Psoas muscle (tissue), 8 donors: Measurements from ENCODE around the gene TGM1. TPM values are rescaled to one million over a fixed set of nuclear protein-coding genes. Genes with fewer than 3 reads are reported as not detected.
"Not testable (repeated sequence)": the region's sequence is repeated elsewhere in the genome, so short reads cannot be mapped to it uniquely, and the experiment has no call there.

Source experiments
- ATAC-seq, 4 donors: fragments of 200-7000 bp; cut with Tn5 transposase; one replicate each; pipeline ENCODE4 v1.9.1; 2020; ENCODE audit warnings: moderate library complexity in 3 of 4, mild to moderate bottlenecking in 2 of 4
- DNase-seq, 2 donors: peaks; one replicate each; pipeline ENCODE4 v3.0.0-alpha.2; 2020
- H3K27ac ChIP-seq: fragments of 200-600 bp; one replicate; pipeline ENCODE4 v1.8.0; 2022
- H3K27me3 ChIP-seq, 3 donors: fragments of 200-600 bp in 1 of 3; one replicate each; pipeline versions ENCODE4 v1.6.1 to v1.8.0; 2013 to 2022; ENCODE audit warnings: low read length in 2 of 3, mild to moderate bottlenecking in 2 of 3, moderate library complexity in 1 of 3; ENCODE audit not compliant: insufficient read depth in 3 of 3
- H3K36me3 ChIP-seq, 2 donors: fragments of 200-600 bp in 1 of 2; one replicate each; pipeline versions ENCODE4 v1.6.1 to v1.8.0; 2013 to 2022; ENCODE audit warnings: low read depth in 1 of 2, mild to moderate bottlenecking in 1 of 2, moderate library complexity in 1 of 2; ENCODE audit not compliant: insufficient read depth in 1 of 2
- H3K4me1 ChIP-seq: fragments of 200-600 bp; one replicate; pipeline ENCODE4 v1.8.0; 2022
- H3K4me3 ChIP-seq: fragments of 200-600 bp; one replicate; pipeline ENCODE4 v1.8.0; 2022; ENCODE audit warnings: mild to moderate bottlenecking
- H3K9me3 ChIP-seq: fragments of 200-600 bp; one replicate; pipeline ENCODE4 v1.8.0; 2022
- CTCF ChIP-seq: fragments of 200-600 bp; IDR thresholded peaks from one replicate; pipeline ENCODE4 v1.8.0; 2022; ENCODE audit warnings: antibody characterized with exemption
- WGBS, 3 donors: extraction: QIAGEN DNeasy Blood & Tissue Kit; methylation state at CpG; one replicate each; pipeline versions ENCODE4 v1.1.6 to v1.1.7; 2013; 5-methylcytosine and 5-hydroxymethylcytosine counted together
- intact Hi-C, 2 donors: fragments of 100-400 bp; cut with DNase I; formaldehyde crosslinking; loops; one replicate each; pipeline versions ENCODE4 v1.11.0 to v1.14.2; 2022
- polyA plus RNA-seq, 3 donors: library from polyadenylated mRNA; stranded (reverse); fragments of 200-250 nt; gene quantifications; one replicate each; pipeline ENCODE4 v1.2.3, GENCODE V29; 2013
- total RNA-seq, 4 donors: library from RNA; stranded (reverse); fragmentation: NEBNext Ultra II Directional in 2 of 4; extraction: Animal tissue kit (Norgen Biotek cat#: 25700) in 2 of 4; gene quantifications; one replicate each; pipeline versions ENCODE4 v1.2.1 to v1.2.4, GENCODE V29; 2021 to 2023
- donor health status: healthy with polysubstance abuse.
- donor health status: DM: no; HTN: no; CAD: no; lungs with moderate emphysema.
- donor health status: Bipolar disorder and iron deficiency.
- donor health status: healthy.
- donor health status: DM: yes; HTN: yes; CAD: no.
- donor health status: DM: no; HTN: no; CAD: no.
- donor health status: DM: no; HTN: no; CAD: no.
- donor health status: DM: yes; HTN: yes; CAD: no.

Gene TGM1
- total and polyA plus RNA-seq, 7 donors = 0.17 to 1.3 (median 0.41) TPM; not detected in 1

- TF ChIP-seq CTCF = no peak
- ATAC-seq (no peak), DNase-seq (no peak)
- Histone ChIP-seq H3K27ac (no peak overlapping the region), H3K4me3 (no peak overlapping the region), H3K27me3 (no peaks in the 10 kb centered on the region), H3K4me1 (peaks cover 21% of the 10 kb centered on the region), H3K36me3 (peaks cover 0 to 27% of the 10 kb centered on the region in 2 donors), H3K9me3 (no peaks in the 10 kb centered on the region)
- 0 to 54% (median 0%) methylated on average over 1 of the region's 1 CpG for WGBS, 3 donors
- intact Hi-C loops = no loop called here
Measured at GRCh38 chr14:24228902-24229301, 34.1 kb downstream of the TGM1 start.

GRCh38 chr14:24226473-24226872 lies 36.5 kb downstream of the TGM1 start:
- H3K4me1 ChIP-seq = peaks cover 12% of the 10 kb centered on the region
- H3K27ac ChIP-seq = no peak overlapping the region
- no peaks in the 10 kb centered on the region for H3K9me3 ChIP-seq
- intact Hi-C loops = no loop called here
- no peaks in the 10 kb centered on the region for H3K27me3 ChIP-seq
- H3K36me3 ChIP-seq = peaks cover 0 to 24% of the 10 kb centered on the region in 2 donors
- ATAC-seq = no peak
- no peak for TF ChIP-seq CTCF
- no peak for DNase-seq
- H3K4me3 ChIP-seq = no peak overlapping the region
- 44 to 58% (median 53%) methylated on average over 1 of the region's 1 CpG for WGBS, 3 donors

- H3K9me3 ChIP-seq = no peaks in the 10 kb centered on the region
- H3K27ac ChIP-seq = peak overlapping the region; percentile 53
- DNase-seq = no peak
- no peak overlapping the region for H3K4me3 ChIP-seq
- peak in 2 of 4 donors; percentile 31 for ATAC-seq
- no peak for TF ChIP-seq CTCF
- 61 to 74% (median 68%) methylated on average over 7 of the region's 7 CpGs for WGBS, 3 donors
- intact Hi-C loops = no loop called here
- no peaks in the 10 kb centered on the region for H3K27me3 ChIP-seq
- H3K36me3 ChIP-seq = peaks cover 0 to 22% of the 10 kb centered on the region in 2 donors
- H3K4me1 ChIP-seq = peaks cover 3% of the 10 kb centered on the region
Measured at GRCh38 chr14:24224618-24225071, 38.3 kb downstream of the TGM1 start.

- intact Hi-C loops, H3K9me3 ChIP-seq, H3K4me1 ChIP-seq, H3K27me3 ChIP-seq, H3K27ac ChIP-seq, ATAC-seq, H3K4me3 ChIP-seq, DNase-seq: not testable (repeated sequence)
- peaks cover 0 to 16% of the 10 kb centered on the region in 2 donors for H3K36me3 ChIP-seq
- WGBS, 3 donors = 98 to 100% (median 99%) methylated on average over 4 of the region's 4 CpGs
Measured at GRCh38 chr14:24222987-24223386, 40.0 kb downstream of the TGM1 start.

GRCh38 chr14:24219521-24219920 lies 43.5 kb downstream of the TGM1 start:
- Histone ChIP-seq H3K9me3 (no peaks in the 10 kb centered on the region), H3K36me3 (peaks cover 3 to 21% of the 10 kb centered on the region in 2 donors), H3K27ac (no peak overlapping the region), H3K4me3 (no peak overlapping the region), H3K27me3 (no peaks in the 10 kb centered on the region), H3K4me1 (peaks cover 8% of the 10 kb centered on the region)
- ATAC-seq = no peak
- 55 to 61% (median 58%) methylated on average over 3 of the region's 3 CpGs for WGBS, 3 donors
- DNase-seq = no peak
- intact Hi-C loops = no loop called here
- no peak for TF ChIP-seq CTCF
